Cardiac fibroblast (primary cell): ENCODE measurements around the gene ARHGAP31.

Source experiments
- DNase-seq, 2 donors: peaks; one replicate each; pipeline versions ENCODE4 v3.0.0 to v3.0.0-alpha.2; 2010; ENCODE audit warnings: low read depth in 2 of 2
- H3K4me3 ChIP-seq, 2 donors: replicated peaks in 1 of 2; 1 replicate in 1 of 2; 2 replicates in 1 of 2; pipeline ENCODE4 v1.5.1; 2011; ENCODE audit warnings: low read depth in 2 of 2, low read length in 2 of 2, mild to moderate bottlenecking in 2 of 2, moderate library complexity in 1 of 2
- CTCF ChIP-seq: IDR thresholded peaks from one replicate; pipeline ENCODE4 v1.5.1; 2011; ENCODE audit warnings: low read depth, mild to moderate bottlenecking, low read length, inconsistent platforms

The ARHGAP31 gene

GRCh38 chr3:119357190-119357589 lies 63.0 kb downstream of the ARHGAP31 start:
- no peak overlapping the region for H3K4me3 ChIP-seq
- DNase-seq, result peak in 1 of 2 donors; percentile 9

DNA sequence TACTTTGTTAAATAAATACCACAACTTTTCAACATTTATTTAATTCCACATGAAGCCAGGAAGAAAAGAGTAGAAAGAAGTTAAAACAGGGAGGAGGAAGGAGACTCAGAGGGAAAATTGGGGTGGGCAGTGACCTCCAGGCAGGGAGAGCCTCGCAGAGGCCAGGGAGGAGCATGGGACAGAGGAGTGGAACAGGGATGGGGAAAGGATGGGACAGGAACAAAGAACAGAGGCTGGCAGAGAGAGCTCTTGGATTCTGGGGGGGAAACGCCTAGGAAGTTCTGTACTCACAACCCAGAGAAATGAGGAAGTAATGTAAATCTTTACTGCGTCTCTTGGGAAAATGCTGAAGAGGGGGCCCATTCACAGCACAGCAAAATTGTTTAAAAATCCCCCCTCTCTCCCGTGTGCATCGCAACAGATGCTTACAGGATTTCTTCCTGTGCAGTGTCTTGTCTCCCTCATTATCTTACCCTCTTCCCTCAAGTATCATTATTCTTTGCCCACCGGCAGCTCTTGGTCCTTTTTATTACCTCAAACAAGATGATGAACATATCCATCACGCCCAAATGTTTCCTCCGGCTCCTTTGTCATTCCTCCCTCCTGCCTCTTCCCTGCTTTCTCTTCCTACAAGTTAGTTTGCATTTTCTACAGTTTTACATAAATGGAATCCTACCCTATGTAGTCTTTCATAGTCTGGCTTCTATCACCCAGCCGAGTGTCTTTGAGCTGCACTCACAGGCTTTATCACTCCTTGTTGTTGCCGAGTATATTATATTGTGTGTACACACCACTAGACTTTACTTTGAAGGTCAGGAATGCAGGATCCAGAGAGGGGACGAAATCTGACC lies 65.5 kb downstream of the ARHGAP31 start:
- no peak overlapping the region for H3K4me3 ChIP-seq
- TF ChIP-seq CTCF, result no peak
- DNase-seq, result no peak

More at GRCh38 chr3:119357190-119357589, 63.0 kb downstream of the ARHGAP31 start:
- no peak for TF ChIP-seq CTCF

- no peak for DNase-seq
- H3K4me3 ChIP-seq, result no peak overlapping the region
- no peak for TF ChIP-seq CTCF
These were observed 66.7 kb downstream of the ARHGAP31 start for GRCh38 chr3:119360736-119361462.

- no peak for DNase-seq
- TF ChIP-seq CTCF, result no peak
- H3K4me3 ChIP-seq, result no peak overlapping the region
These were observed 67.8 kb downstream of the ARHGAP31 start for GRCh38 chr3:119362010-119362409.

- H3K4me3 ChIP-seq, result no peak overlapping the region
- DNase-seq, result no peak
- TF ChIP-seq CTCF, result no peak
These were observed 69.0 kb downstream of the ARHGAP31 start for GRCh38 chr3:119362940-119363725.

- DNase-seq, result no peak
- TF ChIP-seq CTCF, result no peak
- no peak overlapping the region for H3K4me3 ChIP-seq
These were observed 70.2 kb downstream of the ARHGAP31 start for GRCh38 chr3:119364401-119364800.
